Mesothelial cell of epicardium (in vitro differentiated cells): ENCODE data around the gene MPPED1. TPM values are rescaled to one million over a fixed set of nuclear protein-coding genes. Genes with fewer than 3 reads are reported as not detected.

Experiments
- DNase-seq, 2 experiments: peaks; one replicate each; pipeline ENCODE4 v3.0.0; 2021; ENCODE audit warnings: low spot score in 2 of 2; ENCODE audit not compliant: unreplicated experiment in 2 of 2
- H3K27ac Mint-ChIP-seq: 2 replicates; pipeline ENCODE4 v1.8.0; 2021; ENCODE audit warnings: mixed read lengths
- H3K27me3 Mint-ChIP-seq: 2 replicates; pipeline ENCODE4 v1.8.0; 2021; ENCODE audit warnings: low read depth, mixed read lengths
- H3K36me3 Mint-ChIP-seq: 2 replicates; pipeline ENCODE4 v1.8.0; 2021; ENCODE audit warnings: mixed read lengths
- H3K4me1 Mint-ChIP-seq: 2 replicates; pipeline ENCODE4 v1.8.0; 2021; ENCODE audit warnings: mixed read lengths
- H3K4me3 Mint-ChIP-seq: 2 replicates; pipeline ENCODE4 v1.8.0; 2021; ENCODE audit warnings: mild to moderate bottlenecking, moderate library complexity, mixed read lengths
- H3K9me3 Mint-ChIP-seq: 2 replicates; pipeline ENCODE4 v1.8.0; 2021; ENCODE audit warnings: mixed read lengths
- CTCF ChIP-seq: fragments of 200-600 bp; sonication (generic); IDR thresholded peaks from one replicate; pipeline ENCODE4 v1.5.0; 2021; ENCODE audit warnings: antibody characterized with exemption; ENCODE audit not compliant: unreplicated experiment
- total RNA-seq: library from RNA; stranded (reverse); gene quantifications from 3 replicates; pipeline ENCODE4 v1.2.1, GENCODE V29; 2021

The MPPED1 gene
- total RNA-seq, 1 donor from 2014 or later: 0.76 TPM

- no peak overlapping the region for H3K4me3 Mint-ChIP-seq
- no peaks in the 10 kb centered on the region for H3K36me3 Mint-ChIP-seq
- no peaks in the 10 kb centered on the region for H3K9me3 Mint-ChIP-seq
- peaks cover 35% of the 10 kb centered on the region for H3K27me3 Mint-ChIP-seq
- no peak overlapping the region for H3K27ac Mint-ChIP-seq
- no peak for TF ChIP-seq CTCF
- no peak for DNase-seq
- no peaks in the 10 kb centered on the region for H3K4me1 Mint-ChIP-seq
These were observed 14.4 kb downstream of the MPPED1 start for GRCh38 chr22:43425976-43426785.

- no peak for TF ChIP-seq CTCF
- DNase-seq: no peak
- Mint-ChIP-seq H3K36me3 (no peaks in the 10 kb centered on the region), H3K4me3 (no peak overlapping the region), H3K9me3 (no peaks in the 10 kb centered on the region), H3K27ac (no peak overlapping the region), H3K27me3 (peaks cover 37% of the 10 kb centered on the region), H3K4me1 (no peaks in the 10 kb centered on the region)
These were observed 15.0 kb downstream of the MPPED1 start for GRCh38 chr22:43426816-43427215.

GRCh38 chr22:43427296-43428004 lies 15.6 kb downstream of the MPPED1 start:
- no peak for TF ChIP-seq CTCF
- Mint-ChIP-seq H3K4me1 (no peaks in the 10 kb centered on the region), H3K27ac (no peak overlapping the region), H3K27me3 (peaks cover 40% of the 10 kb centered on the region), H3K36me3 (no peaks in the 10 kb centered on the region), H3K4me3 (no peak overlapping the region), H3K9me3 (no peaks in the 10 kb centered on the region)
- DNase-seq: no peak

- no peak overlapping the region for H3K27ac Mint-ChIP-seq
- no peak overlapping the region for H3K4me3 Mint-ChIP-seq
- peaks cover 42% of the 10 kb centered on the region for H3K27me3 Mint-ChIP-seq
- H3K36me3 Mint-ChIP-seq: no peaks in the 10 kb centered on the region
- no peaks in the 10 kb centered on the region for H3K9me3 Mint-ChIP-seq
- DNase-seq: no peak
- TF ChIP-seq CTCF: no peak
- no peaks in the 10 kb centered on the region for H3K4me1 Mint-ChIP-seq
These were observed 16.2 kb downstream of the MPPED1 start for GRCh38 chr22:43428005-43428485.

DNA sequence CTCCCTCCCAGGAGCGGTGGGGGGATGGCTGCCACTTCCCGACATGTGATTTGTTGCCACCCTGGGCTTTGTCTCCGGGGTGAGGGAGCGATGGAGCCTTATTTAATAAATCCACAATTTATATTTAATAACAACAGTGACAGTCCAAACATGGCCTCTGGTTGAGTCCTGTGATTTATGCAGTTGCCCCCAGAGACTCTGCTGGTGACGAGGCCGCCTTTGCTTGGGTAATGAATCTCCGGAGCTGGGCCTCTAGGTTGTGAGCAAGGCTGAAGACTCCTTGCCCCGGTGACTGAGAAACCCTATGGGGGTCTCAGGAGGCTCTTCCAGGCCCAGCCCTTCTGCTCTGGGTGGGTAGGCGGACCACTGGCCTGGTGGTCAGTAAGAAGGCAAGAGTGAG lies 16.7 kb downstream of the MPPED1 start:
- Mint-ChIP-seq H3K4me1 (no peaks in the 10 kb centered on the region), H3K27me3 (peaks cover 45% of the 10 kb centered on the region)

More for the DNA sequence above, 16.7 kb downstream of the MPPED1 start:
- no peak overlapping the region for H3K4me3 Mint-ChIP-seq
- H3K36me3 Mint-ChIP-seq: no peaks in the 10 kb centered on the region
- no peaks in the 10 kb centered on the region for H3K9me3 Mint-ChIP-seq
- no peak for TF ChIP-seq CTCF
- DNase-seq: no peak
- H3K27ac Mint-ChIP-seq: no peak overlapping the region
